CD14-positive monocyte (primary cell): ENCODE data around the gene ENTPD5. TPM values are rescaled to one million over a fixed set of nuclear protein-coding genes. Genes with fewer than 3 reads are reported as not detected.

Experiments
- DNase-seq, 3 donors: peaks; one replicate each; pipeline ENCODE4 v3.0.0-alpha.2; 2011 to 2022
- H2AFZ ChIP-seq: 2 replicates; pipeline ENCODE4 v1.6.0; 2012; ENCODE audit warnings: mild to moderate bottlenecking, low read depth, low read length, inconsistent platforms; ENCODE audit not compliant: insufficient read depth, poor library complexity, severe bottlenecking
- H3K27ac ChIP-seq, 2 donors: 1 replicate in 1 of 2; 2 replicates in 1 of 2; pipeline ENCODE4 v1.5.1; 2012 to 2013; ENCODE audit warnings: low read length in 2 of 2, control low read depth in 1 of 2, inconsistent platforms in 1 of 2, low read depth in 1 of 2, mild to moderate bottlenecking in 1 of 2
- H3K27me3 ChIP-seq, 2 donors: one replicate each; pipeline versions ENCODE4 v1.6.0 to v1.6.1; 2011 to 2013; ENCODE audit warnings: low read length in 2 of 2; ENCODE audit not compliant: control insufficient read depth in 2 of 2, insufficient read depth in 2 of 2
- H3K36me3 ChIP-seq, 2 donors: replicated peaks in 1 of 2; 1 replicate in 1 of 2; 2 replicates in 1 of 2; pipeline versions ENCODE4 v1.5.1 to v1.6.1; 2012 to 2013; ENCODE audit warnings: low read length in 2 of 2, control low read depth in 1 of 2, inconsistent platforms in 1 of 2, mild to moderate bottlenecking in 1 of 2; ENCODE audit not compliant: insufficient read depth in 2 of 2, control insufficient read depth in 1 of 2
- H3K4me1 ChIP-seq, 2 donors: 1 replicate in 1 of 2; 2 replicates in 1 of 2; pipeline versions ENCODE4 v1.5.1 to v1.6.1; 2012 to 2013; ENCODE audit warnings: low read length in 2 of 2, control low read depth in 1 of 2, inconsistent platforms in 1 of 2, mild to moderate bottlenecking in 1 of 2, moderate library complexity in 1 of 2; ENCODE audit not compliant: insufficient read depth in 2 of 2, control insufficient read depth in 1 of 2
- H3K4me2 ChIP-seq: replicated peaks from 2 replicates; pipeline ENCODE3; 2012; ENCODE audit warnings: low read length, moderate library complexity, mild to moderate bottlenecking; ENCODE audit not compliant: poor library complexity, severe bottlenecking; ENCODE audit errors: extremely low read depth
- H3K4me3 ChIP-seq, 3 experiments: fragments of 200-600 bp in 1 of 3; sonication (generic) in 1 of 3; replicated peaks in 1 of 3; 1 replicate in 2 of 3; 2 replicates in 1 of 3; pipeline ENCODE4 v1.5.1; 2011 to 2013; ENCODE audit warnings: low read length in 3 of 3, mild to moderate bottlenecking in 3 of 3, control low read depth in 2 of 3, low read depth in 2 of 3, inconsistent platforms in 1 of 3, moderate library complexity in 1 of 3
- H3K79me2 ChIP-seq: 2 replicates; pipeline ENCODE4 v1.6.0; 2012; ENCODE audit warnings: mild to moderate bottlenecking, control low read depth, inconsistent platforms, low read length, moderate library complexity; ENCODE audit not compliant: insufficient read depth
- H3K9ac ChIP-seq: 2 replicates; pipeline ENCODE4 v1.6.0; 2017; ENCODE audit warnings: low read length, mild to moderate bottlenecking; ENCODE audit not compliant: insufficient read depth, poor library complexity, severe bottlenecking
- H3K9me3 ChIP-seq, 2 donors: replicated peaks in 1 of 2; 1 replicate in 1 of 2; 2 replicates in 1 of 2; pipeline versions ENCODE4 v1.5.1 to v1.6.1; 2012 to 2013; ENCODE audit warnings: low read length in 2 of 2, control low read depth in 1 of 2; ENCODE audit not compliant: control insufficient read depth in 1 of 2, insufficient read depth in 1 of 2
- H4K20me1 ChIP-seq: 2 replicates; pipeline ENCODE4 v1.6.0; 2012; ENCODE audit warnings: mild to moderate bottlenecking, low read length, control low read depth, moderate library complexity; ENCODE audit not compliant: insufficient read depth
- H3K27ac Mint-ChIP-seq, 7 donors: one replicate each; pipeline ENCODE4 v1.8.0; 2020; ENCODE audit warnings: mild to moderate bottlenecking in 7 of 7, mixed read lengths in 7 of 7, moderate library complexity in 6 of 7, inconsistent platforms in 2 of 7
- H3K27me3 Mint-ChIP-seq, 3 donors: one replicate each; pipeline ENCODE4 v1.8.0; 2021 to 2022; ENCODE audit warnings: low read depth in 3 of 3, mild to moderate bottlenecking in 3 of 3, mixed read lengths in 3 of 3, moderate library complexity in 3 of 3, inconsistent platforms in 1 of 3
- H3K36me3 Mint-ChIP-seq, 2 donors: one replicate each; pipeline ENCODE4 v1.8.0; 2020; ENCODE audit warnings: mixed read lengths in 2 of 2, inconsistent platforms in 1 of 2, mild to moderate bottlenecking in 1 of 2
- H3K4me1 Mint-ChIP-seq: one replicate; pipeline ENCODE4 v1.8.0; 2020; ENCODE audit warnings: mild to moderate bottlenecking, mixed read lengths
- H3K4me3 Mint-ChIP-seq, 2 donors: one replicate each; pipeline ENCODE4 v1.8.0; 2020; ENCODE audit warnings: mild to moderate bottlenecking in 2 of 2, mixed read lengths in 2 of 2, moderate library complexity in 1 of 2
- H3K9me3 Mint-ChIP-seq, 7 donors: one replicate each; pipeline ENCODE4 v1.8.0; 2020 to 2022; ENCODE audit warnings: mixed read lengths in 7 of 7, mild to moderate bottlenecking in 6 of 7, moderate library complexity in 6 of 7, inconsistent platforms in 2 of 7
- CTCF ChIP-seq: fragments of 200-600 bp; IDR thresholded peaks from one replicate; pipeline ENCODE4 v1.8.0; 2022; ENCODE audit warnings: antibody characterized with exemption, mild to moderate bottlenecking
- WGBS: methylation state at CpG from one replicate; pipeline ENCODE4 v1.1.5; 2013; ENCODE audit warnings: missing lambda C conversion rate; ENCODE audit not compliant: insufficient coverage; 5-methylcytosine and 5-hydroxymethylcytosine counted together
- intact Hi-C, 2 donors: fragments of 100-400 bp; cut with micrococcal nuclease; formaldehyde crosslinking; loops; one replicate each; pipeline versions ENCODE4 v1.15.0 to v1.15.1; 2023
- polyA plus RNA-seq, 3 donors: library from polyadenylated mRNA; depleted of rRNA in 1 of 3; unstranded in 2 of 3; stranded (reverse) in 1 of 3; fragments of 300-500 nt in 2 of 3; fragments of >200 nt in 1 of 3; fragmentation: Illumina TruSeq in 2 of 3; gene quantifications; 1 replicate in 2 of 3; 2 replicates in 1 of 3; pipeline ENCODE4 v1.2.3, GENCODE V29; 2012 to 2021

Gene ENTPD5
- polyA plus RNA-seq, 3 donors, result 2.3 to 4.3 (median 2.7) TPM

DNA sequence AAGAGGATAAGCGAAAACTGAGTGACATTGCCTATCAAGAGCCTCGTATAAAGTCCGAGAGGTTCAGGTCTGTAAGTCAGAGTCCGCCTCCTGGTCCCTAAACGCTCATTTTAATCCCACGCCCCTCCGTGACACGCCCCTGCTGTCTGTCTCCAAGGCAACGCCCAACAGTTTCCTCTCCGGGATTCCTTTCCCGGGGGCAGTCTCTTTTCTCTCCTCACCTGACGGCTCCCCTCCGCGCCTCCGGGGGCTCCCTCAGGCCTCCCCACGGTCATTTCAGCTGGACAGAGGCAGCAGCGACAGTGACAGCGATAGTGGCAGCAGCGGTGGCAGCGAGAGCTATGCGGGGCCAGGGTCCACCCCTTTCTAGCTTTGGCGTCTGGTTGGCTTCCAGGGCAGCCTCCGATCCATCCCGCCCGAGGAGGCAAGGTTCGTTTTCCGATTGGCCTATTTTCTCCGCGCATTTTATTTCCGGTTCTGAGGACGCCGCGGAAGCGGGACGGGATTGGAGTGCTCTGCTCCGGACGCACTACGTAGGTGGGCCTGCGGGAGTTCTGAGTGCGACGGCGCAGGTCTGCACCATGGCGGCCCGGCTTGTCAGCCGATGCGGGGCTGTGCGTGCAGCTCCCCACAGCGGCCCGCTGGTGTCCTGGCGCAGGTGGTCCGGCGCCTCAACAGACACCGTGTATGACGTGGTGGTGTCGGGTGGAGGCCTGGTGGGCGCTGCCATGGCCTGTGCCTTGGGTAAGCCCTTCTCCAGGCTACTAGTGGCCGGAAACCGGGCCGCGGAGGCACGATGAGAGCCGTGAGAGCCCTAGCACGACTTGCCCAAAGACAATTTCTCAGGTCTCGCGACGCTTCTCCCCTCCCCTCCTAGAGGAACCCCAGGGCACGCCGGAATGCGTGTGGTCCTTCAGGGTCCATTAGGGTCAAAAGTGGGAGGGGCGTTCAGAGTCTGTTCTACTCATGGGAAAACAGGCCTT, 69.0 kb downstream of the ENTPD5 start, which contains the start of the genes COQ6 and FAM161B:
TSS of gene COQ6 (plus strand) at position 551 of the 983 bp plus-strand sequence. CDS start at position 582, 31 bp downstream.
TSS of gene FAM161B (minus strand) at position 343 of the 983 bp plus-strand sequence. CDS start at position 275, 68 bp downstream.
- Histone ChIP-seq H3K4me1 (peaks cover 14 to 17% of the 10 kb centered on the region in 2 donors), H3K27me3 (no peaks in the 10 kb centered on the region), H3K4me3 (peak within 1 kb of the TSS; percentile 63 to 99 (median 76)), H2AFZ (peak within 1 kb of the TSS; percentile 90), H3K4me2 (peak within 1 kb of the TSS; percentile 79), H3K27ac (peak within 1 kb of the TSS; percentile 85 to 88), H3K9me3 (no peaks in the 10 kb centered on the region), H3K9ac (peak within 1 kb of the TSS; percentile 82), H4K20me1 (no peaks in the 10 kb centered on the region), H3K36me3 (peaks cover 11 to 21% of the 10 kb centered on the region in 2 donors), H3K79me2 (peaks cover 13% of the 10 kb centered on the region)
- Mint-ChIP-seq H3K9me3 (no peaks in the 10 kb centered on the region), H3K36me3 (peaks cover 14 to 18% of the 10 kb centered on the region in 2 donors), H3K4me1 (peaks cover 17% of the 10 kb centered on the region), H3K27ac (peak within 1 kb of the TSS; percentile 90 to 98 (median 95)), H3K4me3 (peak within 1 kb of the TSS; percentile 97), H3K27me3 (peaks cover 0 to 4% (median 0%) of the 10 kb centered on the region in 3 donors)
- intact Hi-C loops, result loop anchor here (5.0 to 10.0 kb wide), 2 partner anchors 65 to 67 kb away; partner anchors contain the start of genes BBOF1 (in 2 of the 2) and ENTPD5 (in 2 of the 2)
- under 1% methylated on average over 59 of the region's 70 CpGs for WGBS
- DNase-seq, result peak; percentile 93 to 95 (median 94)
- TF ChIP-seq CTCF, result no peak

DNA sequence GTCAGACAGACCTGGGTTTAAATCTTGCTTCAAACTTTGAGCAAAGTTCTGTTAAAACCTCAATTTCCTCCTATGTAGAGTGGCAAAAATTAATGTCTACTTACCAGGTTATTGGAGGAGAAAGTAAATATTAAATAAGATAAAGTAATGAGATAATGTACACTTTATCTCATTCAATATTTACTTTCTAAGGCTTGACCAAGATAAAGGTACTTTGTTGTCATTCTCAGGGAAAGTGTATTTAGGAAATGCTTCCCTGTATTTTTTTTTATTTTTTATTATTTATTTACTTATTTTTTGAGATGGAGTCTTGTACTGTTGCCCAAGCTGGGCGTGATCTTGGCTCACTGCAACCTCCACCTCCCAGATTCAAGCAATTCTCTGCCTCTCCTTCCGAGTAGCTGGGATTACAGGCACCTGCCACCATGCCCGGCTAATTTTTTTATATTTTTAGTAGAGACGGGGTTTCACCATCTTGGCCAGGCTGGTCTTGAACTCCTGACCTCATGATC, 73.9 kb downstream of the ENTPD5 start:
- peaks cover under 1% of the 10 kb centered on the region for H3K79me2 ChIP-seq
- no peak for DNase-seq

More for the DNA sequence above, 73.9 kb downstream of the ENTPD5 start:
- H3K4me2 ChIP-seq, result no peak overlapping the region
- H3K27me3 Mint-ChIP-seq, result peaks cover 0 to 4% (median 1%) of the 10 kb centered on the region in 3 donors
- WGBS, result 88% methylated on average over 3 of the region's 4 CpGs
- intact Hi-C loops, result loop anchor here in 1 of 2 donors (10.0 kb wide), 1 partner anchor 70 kb away; the partner anchor contains the start of genes BBOF1 and ENTPD5
- H4K20me1 ChIP-seq, result no peaks in the 10 kb centered on the region
- H3K36me3 ChIP-seq, result peaks cover 0 to 6% of the 10 kb centered on the region in 2 donors
- H3K4me3 Mint-ChIP-seq, result no peak overlapping the region
- H3K9me3 ChIP-seq, result no peaks in the 10 kb centered on the region
- H3K36me3 Mint-ChIP-seq, result peaks cover 5 to 8% of the 10 kb centered on the region in 2 donors
- no peak overlapping the region for H3K9ac ChIP-seq
- H3K4me1 Mint-ChIP-seq, result peaks cover 40% of the 10 kb centered on the region
- H3K27ac ChIP-seq, result peak overlapping the region in 1 of 2 donors; percentile 68
- H3K4me3 ChIP-seq, result no peak overlapping the region
- no peak overlapping the region for H3K27ac Mint-ChIP-seq
- H2AFZ ChIP-seq, result no peak overlapping the region
- H3K27me3 ChIP-seq, result no peaks in the 10 kb centered on the region
- TF ChIP-seq CTCF, result no peak
- H3K4me1 ChIP-seq, result peaks cover 39 to 42% of the 10 kb centered on the region in 2 donors
- H3K9me3 Mint-ChIP-seq, result no peaks in the 10 kb centered on the region
